Chondrocyte (in vitro differentiated cells): ENCODE results near the gene RXRA. TPM values are rescaled to one million over a fixed set of nuclear protein-coding genes. Genes with fewer than 3 reads are reported as not detected.

Source experiments
- DNase-seq: peaks from one replicate; pipeline ENCODE4 v3.0.0; 2021; ENCODE audit warnings: mixed read lengths, low spot score
- H3K27ac Mint-ChIP-seq: one replicate; pipeline ENCODE4 v1.8.0; 2021; ENCODE audit warnings: mild to moderate bottlenecking, moderate library complexity, mixed read lengths; ENCODE audit not compliant: unreplicated experiment
- H3K27me3 Mint-ChIP-seq: 2 replicates; pipeline ENCODE4 v1.8.0; 2021; ENCODE audit warnings: low read depth, mixed read lengths
- H3K36me3 Mint-ChIP-seq: 2 replicates; pipeline ENCODE4 v1.8.0; 2021; ENCODE audit warnings: low read depth, mixed read lengths
- H3K4me1 Mint-ChIP-seq: 2 replicates; pipeline ENCODE4 v1.8.0; 2021; ENCODE audit warnings: low read depth, mild to moderate bottlenecking, mixed read lengths
- H3K4me3 Mint-ChIP-seq: one replicate; pipeline ENCODE4 v1.8.0; 2021; ENCODE audit warnings: mild to moderate bottlenecking, moderate library complexity, mixed read lengths; ENCODE audit not compliant: unreplicated experiment
- H3K9me3 Mint-ChIP-seq: 2 replicates; pipeline ENCODE4 v1.8.0; 2021; ENCODE audit warnings: low read depth, mixed read lengths
- total RNA-seq: library from RNA; stranded (reverse); gene quantifications from 3 replicates; pipeline ENCODE4 v1.2.1, GENCODE V29; 2021
- TF ChIP-seq, protein P1 (sequence below): fragments of 200-600 bp; sonication (generic); IDR thresholded peaks from 2 replicates; pipeline ENCODE4 v1.5.0; 2021; ENCODE audit warnings: antibody characterized with exemption, mild to moderate bottlenecking, moderate library complexity

RXRA gene
- total RNA-seq, 1 donor from 2014 or later = 27.3 TPM

DNA sequence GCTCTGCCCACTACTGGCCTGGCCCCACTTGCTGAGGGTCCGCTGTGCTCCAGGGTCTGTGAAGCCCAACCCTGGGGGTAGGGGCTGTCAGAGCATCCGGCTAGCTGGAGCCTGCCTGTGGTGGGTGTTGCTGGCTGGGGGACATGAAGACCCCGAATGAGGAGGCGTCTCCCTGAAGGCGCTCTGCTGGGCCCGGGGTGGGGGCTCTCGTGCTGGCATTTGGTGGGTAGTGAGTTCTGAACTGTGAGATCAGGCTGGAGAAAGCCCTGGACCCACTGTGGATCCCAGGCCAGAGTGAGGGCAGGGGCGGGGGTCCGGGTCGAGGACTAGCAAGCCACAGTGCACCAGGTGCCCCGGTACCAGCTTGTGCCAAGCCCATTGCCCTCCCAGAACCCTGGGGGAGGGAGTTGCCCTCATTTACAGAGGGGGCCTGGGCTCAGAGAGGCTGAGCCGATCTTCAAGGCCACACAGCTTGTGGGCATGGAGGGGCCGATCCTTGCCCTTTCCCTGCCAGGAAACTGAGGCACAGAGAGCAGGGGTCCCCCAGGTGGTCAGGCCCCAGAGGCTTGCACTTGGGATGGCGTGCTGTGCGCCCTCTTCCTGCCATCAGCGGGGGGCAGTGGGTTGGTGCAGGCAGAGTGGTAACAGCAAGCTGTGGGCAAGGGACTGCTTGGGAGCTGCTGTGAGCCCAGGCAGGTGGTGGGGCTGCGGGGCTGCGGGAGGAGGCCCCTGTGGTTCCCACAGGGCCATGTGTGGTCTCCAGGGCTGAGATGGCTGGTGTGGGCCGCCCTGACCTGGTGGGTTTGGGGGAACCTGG is 15.9 kb downstream of the RXRA start:
- Mint-ChIP-seq H3K9me3 (no peaks in the 10 kb centered on the region), H3K27me3 (no peaks in the 10 kb centered on the region), H3K4me1 (peaks cover 24% of the 10 kb centered on the region), H3K27ac (no peak overlapping the region), H3K4me3 (no peak overlapping the region), H3K36me3 (no peaks in the 10 kb centered on the region)
- TF ChIP-seq, protein P1, sequence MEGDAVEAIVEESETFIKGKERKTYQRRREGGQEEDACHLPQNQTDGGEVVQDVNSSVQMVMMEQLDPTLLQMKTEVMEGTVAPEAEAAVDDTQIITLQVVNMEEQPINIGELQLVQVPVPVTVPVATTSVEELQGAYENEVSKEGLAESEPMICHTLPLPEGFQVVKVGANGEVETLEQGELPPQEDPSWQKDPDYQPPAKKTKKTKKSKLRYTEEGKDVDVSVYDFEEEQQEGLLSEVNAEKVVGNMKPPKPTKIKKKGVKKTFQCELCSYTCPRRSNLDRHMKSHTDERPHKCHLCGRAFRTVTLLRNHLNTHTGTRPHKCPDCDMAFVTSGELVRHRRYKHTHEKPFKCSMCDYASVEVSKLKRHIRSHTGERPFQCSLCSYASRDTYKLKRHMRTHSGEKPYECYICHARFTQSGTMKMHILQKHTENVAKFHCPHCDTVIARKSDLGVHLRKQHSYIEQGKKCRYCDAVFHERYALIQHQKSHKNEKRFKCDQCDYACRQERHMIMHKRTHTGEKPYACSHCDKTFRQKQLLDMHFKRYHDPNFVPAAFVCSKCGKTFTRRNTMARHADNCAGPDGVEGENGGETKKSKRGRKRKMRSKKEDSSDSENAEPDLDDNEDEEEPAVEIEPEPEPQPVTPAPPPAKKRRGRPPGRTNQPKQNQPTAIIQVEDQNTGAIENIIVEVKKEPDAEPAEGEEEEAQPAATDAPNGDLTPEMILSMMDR = no peak
- DNase-seq = no peak

DNA sequence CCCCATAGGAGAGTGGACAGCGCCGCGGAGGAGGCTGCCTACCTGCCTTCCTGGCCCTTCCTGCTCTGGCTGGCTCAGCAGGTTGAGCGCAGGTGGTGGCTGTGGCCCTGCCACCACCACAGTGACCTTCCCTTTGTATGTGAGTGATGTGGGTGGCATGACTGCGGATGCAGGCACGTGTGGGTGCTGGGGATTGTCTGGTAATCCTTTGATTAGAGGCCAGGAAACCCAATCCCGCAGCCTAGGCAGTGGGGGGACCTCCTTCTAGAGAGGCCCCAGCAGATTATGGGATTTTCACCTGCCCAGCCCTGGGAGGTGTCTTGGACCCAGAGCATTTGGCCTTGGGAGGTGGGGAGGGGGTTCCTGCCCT is 16.5 kb downstream of the RXRA start:
- H3K4me3 Mint-ChIP-seq = no peak overlapping the region
- no peak for DNase-seq
- TF ChIP-seq, protein P1 = no peak
- peaks cover 19% of the 10 kb centered on the region for H3K4me1 Mint-ChIP-seq
- no peaks in the 10 kb centered on the region for H3K9me3 Mint-ChIP-seq
- no peaks in the 10 kb centered on the region for H3K36me3 Mint-ChIP-seq
- no peaks in the 10 kb centered on the region for H3K27me3 Mint-ChIP-seq
- no peak overlapping the region for H3K27ac Mint-ChIP-seq

DNA sequence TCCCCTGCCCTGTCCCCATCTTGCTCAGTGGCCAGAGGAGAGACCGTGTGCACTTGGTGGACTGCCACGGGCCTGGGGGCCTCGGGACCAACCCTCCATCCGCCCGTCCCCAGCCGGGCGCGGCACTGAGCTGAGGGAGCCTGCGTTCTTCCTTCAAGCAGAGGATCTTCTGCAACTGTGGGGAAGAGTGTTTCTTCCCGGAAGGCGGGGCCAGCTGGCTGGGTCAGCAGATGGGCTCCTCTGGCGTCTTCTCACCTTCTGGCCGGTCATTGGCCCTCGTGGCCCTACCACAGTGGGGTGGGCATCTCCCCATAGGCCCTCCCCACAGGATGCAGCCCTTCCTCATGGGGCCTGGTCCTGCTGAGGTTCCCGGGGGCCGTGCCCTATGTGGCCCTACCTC is 17.4 kb downstream of the RXRA start:
- Mint-ChIP-seq H3K4me1 (peaks cover 23% of the 10 kb centered on the region), H3K9me3 (no peaks in the 10 kb centered on the region), H3K27ac (no peak overlapping the region), H3K27me3 (no peaks in the 10 kb centered on the region), H3K4me3 (no peak overlapping the region), H3K36me3 (no peaks in the 10 kb centered on the region)
- DNase-seq = no peak
- TF ChIP-seq, protein P1 = no peak

DNA sequence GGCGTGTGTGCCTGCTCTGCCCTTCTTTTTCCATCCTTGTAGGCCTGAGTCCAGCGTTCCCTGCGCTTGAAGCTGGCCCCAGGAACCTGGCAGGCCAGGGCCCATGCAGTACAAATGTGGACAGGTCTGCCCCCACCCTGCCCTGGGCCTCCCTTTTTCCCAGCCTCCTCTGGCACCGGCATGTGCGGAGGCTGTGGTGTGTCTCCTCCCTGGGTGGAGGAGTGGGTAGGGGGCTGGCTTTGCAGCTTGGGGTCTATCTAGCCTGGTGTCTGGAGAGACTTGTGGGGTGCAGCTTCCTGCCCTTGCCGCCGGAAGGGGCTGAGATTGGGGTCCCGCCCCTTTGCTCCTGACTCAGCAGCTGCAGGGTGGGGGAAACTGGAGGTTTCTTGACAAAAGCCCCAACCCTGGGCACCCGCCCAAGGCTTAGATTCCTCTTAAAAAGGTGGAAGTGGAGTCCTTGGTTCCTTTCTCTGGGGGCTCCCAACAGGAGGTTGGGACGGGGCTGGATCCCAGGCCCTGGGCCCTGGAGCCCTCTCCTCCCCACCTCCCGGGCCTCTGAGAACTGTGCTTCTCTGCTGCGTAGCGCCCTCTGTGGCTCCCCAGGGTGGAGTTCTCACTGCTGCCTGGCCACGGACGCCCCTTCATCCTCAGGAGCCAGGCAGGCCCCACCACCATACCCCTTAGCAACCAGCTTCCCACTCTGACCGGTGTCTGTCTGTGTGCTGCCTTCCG is 18.0 kb downstream of the RXRA start:
- no peak overlapping the region for H3K27ac Mint-ChIP-seq
- DNase-seq = no peak

DNA sequence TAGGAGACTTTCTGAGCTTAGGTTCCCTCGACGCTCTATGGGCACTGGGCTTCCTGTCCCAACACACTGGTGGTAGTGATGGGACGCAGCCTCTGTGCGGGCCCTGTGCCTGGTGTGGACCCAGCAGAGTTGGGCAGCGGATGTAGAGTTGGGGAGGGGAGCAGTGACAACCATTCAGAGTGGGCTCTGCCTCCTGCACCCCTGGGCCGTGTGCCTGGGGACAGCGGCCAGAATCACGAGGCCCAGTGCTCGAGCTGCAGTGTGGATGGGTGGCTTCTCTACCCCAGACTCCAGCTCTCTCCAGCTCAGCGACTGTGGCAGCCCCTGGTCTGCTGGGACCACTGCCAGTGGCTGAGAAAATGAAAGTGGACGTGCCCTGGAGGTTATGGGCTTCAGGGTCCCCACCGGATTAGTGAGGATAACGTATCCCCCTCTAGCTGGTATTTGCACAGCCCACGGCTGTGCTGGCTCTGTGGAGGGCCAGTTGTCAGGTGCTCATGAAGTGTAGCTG is 18.6 kb downstream of the RXRA start:
- Mint-ChIP-seq H3K27ac (no peak overlapping the region), H3K4me1 (peaks cover 25% of the 10 kb centered on the region), H3K27me3 (no peaks in the 10 kb centered on the region), H3K4me3 (no peak overlapping the region), H3K9me3 (no peaks in the 10 kb centered on the region), H3K36me3 (no peaks in the 10 kb centered on the region)
- TF ChIP-seq, protein P1 = no peak
- DNase-seq = no peak

More for the DNA sequence above, 18.0 kb downstream of the RXRA start:
- Mint-ChIP-seq H3K4me3 (no peak overlapping the region), H3K4me1 (peaks cover 23% of the 10 kb centered on the region), H3K36me3 (no peaks in the 10 kb centered on the region), H3K9me3 (no peaks in the 10 kb centered on the region), H3K27me3 (no peaks in the 10 kb centered on the region)
- TF ChIP-seq, protein P1 = no peak
